D721Med (cell line): ENCODE data around the gene TRPM3.

Source experiments
- DNase-seq: peaks from one replicate; pipeline ENCODE4 v3.0.0; 2011; ENCODE audit warnings: low spot score; ENCODE audit not compliant: insufficient read length
- FAIRE-seq: peaks from 2 replicates; lab custom pipeline; 2011; peaks lifted over from hg19 to GRCh38; lab: Jason Lieb, UNC
- TF ChIP-seq, protein P1 (sequence below): IDR thresholded peaks from 2 replicates; pipeline ENCODE4 v1.5.1; 2012; ENCODE audit warnings: mild to moderate bottlenecking, control low read depth; ENCODE audit not compliant: insufficient read depth; ENCODE audit errors: missing control alignments

The TRPM3 gene

DNA sequence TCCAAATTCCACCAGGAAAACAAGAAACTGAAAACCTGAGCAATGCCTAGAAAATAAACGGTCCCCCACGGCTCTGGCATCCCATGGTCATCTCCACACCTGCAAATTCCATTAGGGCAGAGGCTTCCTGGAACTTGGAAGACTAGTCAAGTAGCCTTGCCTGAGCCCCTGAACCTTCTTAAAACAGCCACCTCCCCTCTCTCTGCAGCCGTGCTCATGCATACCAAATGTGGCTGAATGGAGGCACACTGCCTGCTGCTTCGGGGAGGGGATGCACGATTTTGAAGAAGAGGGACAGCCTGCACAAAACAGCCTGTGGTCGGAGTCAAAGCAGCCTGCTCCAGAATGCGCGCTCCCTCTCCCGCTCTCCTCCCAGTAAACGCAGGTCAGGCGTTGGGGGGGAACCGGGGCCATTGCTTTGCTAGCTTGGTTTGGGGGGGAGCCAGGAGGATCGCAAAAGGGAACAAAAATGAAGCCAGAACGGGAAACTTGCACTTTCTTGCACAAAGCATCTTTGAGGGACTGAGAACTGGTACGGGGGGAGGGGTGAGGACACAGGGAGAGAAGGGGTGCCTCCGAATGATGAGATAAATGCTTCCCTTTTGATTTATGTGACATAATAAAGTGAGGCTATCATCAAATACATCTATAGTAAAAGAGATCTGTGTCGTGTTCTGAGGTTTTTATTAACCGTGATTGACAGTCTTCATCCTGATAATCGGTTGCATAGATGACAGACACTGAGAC, at the start of gene TRPM3:
TRPM3 (minus strand) TSS at position 347 of the 747 bp plus-strand sequence; CDS start at position 80, 267 bp downstream.
- FAIRE-seq (no peak), DNase-seq (no peak)
- TF ChIP-seq, protein P1, sequence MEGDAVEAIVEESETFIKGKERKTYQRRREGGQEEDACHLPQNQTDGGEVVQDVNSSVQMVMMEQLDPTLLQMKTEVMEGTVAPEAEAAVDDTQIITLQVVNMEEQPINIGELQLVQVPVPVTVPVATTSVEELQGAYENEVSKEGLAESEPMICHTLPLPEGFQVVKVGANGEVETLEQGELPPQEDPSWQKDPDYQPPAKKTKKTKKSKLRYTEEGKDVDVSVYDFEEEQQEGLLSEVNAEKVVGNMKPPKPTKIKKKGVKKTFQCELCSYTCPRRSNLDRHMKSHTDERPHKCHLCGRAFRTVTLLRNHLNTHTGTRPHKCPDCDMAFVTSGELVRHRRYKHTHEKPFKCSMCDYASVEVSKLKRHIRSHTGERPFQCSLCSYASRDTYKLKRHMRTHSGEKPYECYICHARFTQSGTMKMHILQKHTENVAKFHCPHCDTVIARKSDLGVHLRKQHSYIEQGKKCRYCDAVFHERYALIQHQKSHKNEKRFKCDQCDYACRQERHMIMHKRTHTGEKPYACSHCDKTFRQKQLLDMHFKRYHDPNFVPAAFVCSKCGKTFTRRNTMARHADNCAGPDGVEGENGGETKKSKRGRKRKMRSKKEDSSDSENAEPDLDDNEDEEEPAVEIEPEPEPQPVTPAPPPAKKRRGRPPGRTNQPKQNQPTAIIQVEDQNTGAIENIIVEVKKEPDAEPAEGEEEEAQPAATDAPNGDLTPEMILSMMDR = no peak

DNA sequence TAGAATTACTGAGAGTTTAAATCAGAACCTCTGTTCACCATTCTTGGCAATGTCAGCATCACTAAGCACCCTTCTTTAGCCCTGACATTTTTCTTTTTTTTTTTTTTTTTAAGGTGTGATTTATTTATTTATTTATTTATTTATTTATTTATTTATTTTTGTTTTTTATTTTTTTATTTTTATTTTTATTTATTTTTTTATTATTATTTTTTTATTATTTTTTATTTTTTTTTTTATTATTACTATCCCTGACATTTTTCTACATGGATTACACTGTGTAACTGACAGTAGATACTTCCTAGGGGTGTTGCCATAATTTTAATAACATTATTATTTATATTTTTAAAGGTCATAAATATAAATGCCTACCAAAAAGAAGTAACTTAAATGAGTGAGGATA, 47.0 kb upstream of the TRPM3 start:
- no peak for FAIRE-seq
- TF ChIP-seq, protein P1 = no peak
- DNase-seq = no peak

DNA sequence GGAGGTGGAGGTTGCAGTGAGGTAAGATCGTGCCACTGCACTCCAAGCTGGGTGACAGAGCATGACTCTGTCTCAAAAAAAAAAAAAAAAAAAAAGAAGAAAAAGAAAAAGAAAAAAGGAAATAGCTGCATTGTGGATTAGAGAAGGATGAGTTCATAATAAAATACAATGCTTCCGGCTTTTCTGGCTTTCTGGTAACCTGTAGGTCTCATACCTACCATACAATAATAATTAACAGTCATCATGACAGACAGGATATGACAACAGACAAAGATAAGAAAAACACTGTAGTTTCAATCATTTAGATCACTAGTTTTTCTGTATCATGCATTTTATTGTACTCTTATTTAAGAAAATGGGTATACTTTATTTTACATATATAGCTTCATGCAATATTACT, 40.7 kb upstream of the TRPM3 start:
- TF ChIP-seq, protein P1 = no peak
- no peak for FAIRE-seq
- no peak for DNase-seq

DNA sequence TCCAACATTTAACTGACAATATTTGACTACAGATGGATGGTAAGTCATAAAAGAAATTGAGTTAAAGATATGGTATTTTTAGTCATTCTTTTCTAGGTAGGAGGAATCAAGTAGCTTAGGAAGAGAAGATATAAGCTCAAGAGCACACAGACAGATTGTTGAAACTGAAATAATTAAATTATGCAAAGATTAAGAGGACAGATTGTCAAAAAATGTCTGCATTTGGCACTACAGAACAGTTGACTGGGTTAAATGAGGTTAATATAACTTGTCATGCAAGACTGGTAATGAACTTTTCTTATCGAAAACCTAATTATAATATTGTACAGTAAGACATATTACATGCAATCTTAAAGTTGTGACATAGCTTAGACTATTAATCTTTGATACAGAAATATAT, 36.3 kb upstream of the TRPM3 start:
- TF ChIP-seq, protein P1 = no peak
- FAIRE-seq (no peak), DNase-seq (no peak)

DNA sequence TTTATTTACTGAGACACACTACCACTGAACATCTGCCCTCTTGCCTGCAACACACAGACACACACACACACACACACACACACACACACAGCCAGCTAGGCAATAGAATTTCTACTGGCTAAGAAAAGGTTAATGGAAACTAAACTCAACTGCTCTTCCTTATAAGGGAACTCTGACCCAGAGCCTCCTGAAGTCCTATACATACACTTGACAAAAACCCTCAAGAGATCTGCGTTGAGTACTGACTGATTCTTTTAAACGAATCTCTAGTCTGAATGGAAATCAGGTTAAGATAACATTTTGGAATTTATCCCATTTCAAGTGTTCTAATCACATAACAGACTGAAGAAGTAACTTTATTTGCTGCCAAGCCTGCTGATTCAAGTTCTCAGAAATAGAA, 25.9 kb upstream of the TRPM3 start:
- FAIRE-seq (no peak), DNase-seq (no peak)
- TF ChIP-seq, protein P1 = no peak

DNA sequence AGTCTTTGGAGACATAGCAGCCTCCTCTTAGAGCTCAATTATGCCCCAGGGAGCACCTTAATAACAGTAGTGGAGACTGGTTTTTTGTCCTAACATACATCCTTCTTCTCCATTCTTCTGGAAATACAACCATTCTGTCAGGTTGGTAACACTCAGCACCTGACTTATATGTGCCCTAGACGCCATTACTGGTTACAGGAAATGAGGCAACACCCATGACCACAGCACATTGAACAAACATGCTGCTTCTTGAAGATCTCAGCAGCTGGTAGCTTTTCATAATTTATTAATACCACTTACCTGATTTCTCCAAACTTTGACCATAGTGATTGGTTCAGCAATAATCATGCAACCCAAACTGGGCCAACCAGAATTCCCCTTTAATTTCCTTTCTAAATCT, 25.1 kb upstream of the TRPM3 start:
- DNase-seq = no peak
- TF ChIP-seq, protein P1 = no peak
- no peak for FAIRE-seq

DNA sequence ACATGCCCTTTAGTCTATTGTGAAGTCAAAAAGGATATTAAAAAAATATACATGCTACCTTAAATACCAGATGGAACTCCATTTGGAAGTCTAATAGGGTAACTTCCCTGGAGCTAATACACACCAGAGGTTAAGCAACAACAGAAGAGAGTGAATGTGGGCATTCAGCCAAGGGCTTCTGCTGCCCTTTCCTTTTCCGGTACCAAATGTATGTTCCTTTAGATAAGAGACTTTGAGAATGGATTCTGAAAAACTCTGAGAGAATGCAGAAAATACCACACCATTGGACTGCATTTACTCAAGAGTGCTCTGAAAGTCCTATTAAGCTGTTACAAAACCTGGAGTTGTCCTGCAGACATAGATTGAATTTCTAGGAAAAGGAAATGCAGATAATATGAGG, 23.8 kb upstream of the TRPM3 start:
- TF ChIP-seq, protein P1 = no peak
- DNase-seq (no peak), FAIRE-seq (no peak)
